ENCODE results near the gene TSHZ2.

- TF ChIP-seq ZNF274 (IDR thresholded peaks at IDR 0.05; ENCODE audit: low read depth, low read length) (no peak), YY1 (IDR thresholded peaks at IDR 0.05; ENCODE audit: insufficient read depth, insufficient read length) (no peak), SUZ12 (IDR thresholded peaks at IDR 0.05; ENCODE audit: extremely low read depth, insufficient read depth, insufficient read length) (no peak)
These were observed 360.1 kb downstream of the TSHZ2 start for GRCh38 chr20:53332022-53332837.

All from NT2/D1 (cell line).